ENCODE results near the gene CAMK1D.

GRCh38 chr10:12819656-12820055 lies 470.3 kb downstream of the CAMK1D start:
- TF ChIP-seq, protein P1, sequence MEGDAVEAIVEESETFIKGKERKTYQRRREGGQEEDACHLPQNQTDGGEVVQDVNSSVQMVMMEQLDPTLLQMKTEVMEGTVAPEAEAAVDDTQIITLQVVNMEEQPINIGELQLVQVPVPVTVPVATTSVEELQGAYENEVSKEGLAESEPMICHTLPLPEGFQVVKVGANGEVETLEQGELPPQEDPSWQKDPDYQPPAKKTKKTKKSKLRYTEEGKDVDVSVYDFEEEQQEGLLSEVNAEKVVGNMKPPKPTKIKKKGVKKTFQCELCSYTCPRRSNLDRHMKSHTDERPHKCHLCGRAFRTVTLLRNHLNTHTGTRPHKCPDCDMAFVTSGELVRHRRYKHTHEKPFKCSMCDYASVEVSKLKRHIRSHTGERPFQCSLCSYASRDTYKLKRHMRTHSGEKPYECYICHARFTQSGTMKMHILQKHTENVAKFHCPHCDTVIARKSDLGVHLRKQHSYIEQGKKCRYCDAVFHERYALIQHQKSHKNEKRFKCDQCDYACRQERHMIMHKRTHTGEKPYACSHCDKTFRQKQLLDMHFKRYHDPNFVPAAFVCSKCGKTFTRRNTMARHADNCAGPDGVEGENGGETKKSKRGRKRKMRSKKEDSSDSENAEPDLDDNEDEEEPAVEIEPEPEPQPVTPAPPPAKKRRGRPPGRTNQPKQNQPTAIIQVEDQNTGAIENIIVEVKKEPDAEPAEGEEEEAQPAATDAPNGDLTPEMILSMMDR (conservative IDR thresholded peaks at IDR 0.05; ENCODE audit: low read depth in 2 of 2), result no peak
- no peak for TF ChIP-seq POLR2AphosphoS5 (IDR thresholded peaks at IDR 0.05; ENCODE audit: low read depth)
- TF ChIP-seq, protein P2, sequence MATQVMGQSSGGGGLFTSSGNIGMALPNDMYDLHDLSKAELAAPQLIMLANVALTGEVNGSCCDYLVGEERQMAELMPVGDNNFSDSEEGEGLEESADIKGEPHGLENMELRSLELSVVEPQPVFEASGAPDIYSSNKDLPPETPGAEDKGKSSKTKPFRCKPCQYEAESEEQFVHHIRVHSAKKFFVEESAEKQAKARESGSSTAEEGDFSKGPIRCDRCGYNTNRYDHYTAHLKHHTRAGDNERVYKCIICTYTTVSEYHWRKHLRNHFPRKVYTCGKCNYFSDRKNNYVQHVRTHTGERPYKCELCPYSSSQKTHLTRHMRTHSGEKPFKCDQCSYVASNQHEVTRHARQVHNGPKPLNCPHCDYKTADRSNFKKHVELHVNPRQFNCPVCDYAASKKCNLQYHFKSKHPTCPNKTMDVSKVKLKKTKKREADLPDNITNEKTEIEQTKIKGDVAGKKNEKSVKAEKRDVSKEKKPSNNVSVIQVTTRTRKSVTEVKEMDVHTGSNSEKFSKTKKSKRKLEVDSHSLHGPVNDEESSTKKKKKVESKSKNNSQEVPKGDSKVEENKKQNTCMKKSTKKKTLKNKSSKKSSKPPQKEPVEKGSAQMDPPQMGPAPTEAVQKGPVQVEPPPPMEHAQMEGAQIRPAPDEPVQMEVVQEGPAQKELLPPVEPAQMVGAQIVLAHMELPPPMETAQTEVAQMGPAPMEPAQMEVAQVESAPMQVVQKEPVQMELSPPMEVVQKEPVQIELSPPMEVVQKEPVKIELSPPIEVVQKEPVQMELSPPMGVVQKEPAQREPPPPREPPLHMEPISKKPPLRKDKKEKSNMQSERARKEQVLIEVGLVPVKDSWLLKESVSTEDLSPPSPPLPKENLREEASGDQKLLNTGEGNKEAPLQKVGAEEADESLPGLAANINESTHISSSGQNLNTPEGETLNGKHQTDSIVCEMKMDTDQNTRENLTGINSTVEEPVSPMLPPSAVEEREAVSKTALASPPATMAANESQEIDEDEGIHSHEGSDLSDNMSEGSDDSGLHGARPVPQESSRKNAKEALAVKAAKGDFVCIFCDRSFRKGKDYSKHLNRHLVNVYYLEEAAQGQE (IDR thresholded peaks at IDR 0.05; ENCODE audit: unreplicated experiment), result no peak
- no peak for TF ChIP-seq EZH2 (IDR thresholded peaks at IDR 0.05; ENCODE audit: low read depth, unreplicated experiment)
- no peak for TF ChIP-seq STAT1 (IDR thresholded peaks at IDR 0.05; ENCODE audit: unreplicated experiment)
- TF ChIP-seq, protein P3, sequence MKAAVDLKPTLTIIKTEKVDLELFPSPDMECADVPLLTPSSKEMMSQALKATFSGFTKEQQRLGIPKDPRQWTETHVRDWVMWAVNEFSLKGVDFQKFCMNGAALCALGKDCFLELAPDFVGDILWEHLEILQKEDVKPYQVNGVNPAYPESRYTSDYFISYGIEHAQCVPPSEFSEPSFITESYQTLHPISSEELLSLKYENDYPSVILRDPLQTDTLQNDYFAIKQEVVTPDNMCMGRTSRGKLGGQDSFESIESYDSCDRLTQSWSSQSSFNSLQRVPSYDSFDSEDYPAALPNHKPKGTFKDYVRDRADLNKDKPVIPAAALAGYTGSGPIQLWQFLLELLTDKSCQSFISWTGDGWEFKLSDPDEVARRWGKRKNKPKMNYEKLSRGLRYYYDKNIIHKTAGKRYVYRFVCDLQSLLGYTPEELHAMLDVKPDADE (IDR thresholded peaks at IDR 0.05), result no peak
- TF ChIP-seq CREB1 (CRISPR knock-in tag; IDR thresholded peaks at IDR 0.05; ENCODE audit: low read depth), result no peak
